Fibroblast of the aortic adventitia (primary cell): ENCODE results near the gene MOGAT3. TPM values are rescaled to one million over a fixed set of nuclear protein-coding genes. Genes with fewer than 3 reads are reported as not detected.

Source experiments
- DNase-seq: peaks from one replicate; pipeline ENCODE4 v3.0.0-alpha.2; 2010; ENCODE audit warnings: low read depth
- H3K4me3 ChIP-seq: 2 replicates; pipeline ENCODE4 v1.5.1; 2011; ENCODE audit warnings: low read depth, mild to moderate bottlenecking, control low read depth, low read length, moderate library complexity
- CTCF ChIP-seq: IDR thresholded peaks from 2 replicates; pipeline ENCODE4 v1.5.1; 2011; ENCODE audit warnings: mild to moderate bottlenecking, low read length, control low read depth, inconsistent platforms; ENCODE audit not compliant: insufficient read depth
- total RNA-seq: library from RNA; depleted of rRNA; stranded (reverse); fragments of >200 nt; gene quantifications from 2 replicates; pipeline ENCODE4 v1.2.3, GENCODE V29; 2012; ENCODE audit warnings: low replicate concordance

MOGAT3 gene
- total RNA-seq, 1 donor: not detected

GRCh38 chr7:101238226-101239182 is 37.7 kb upstream of the MOGAT3 start:
- no peak for TF ChIP-seq CTCF
- H3K4me3 ChIP-seq: no peak overlapping the region
- DNase-seq: no peak

- H3K4me3 ChIP-seq: no peak within 1 kb of the TSS
- no peak for TF ChIP-seq CTCF
- peak; percentile 72 for DNase-seq
Observed at GRCh38 chr7:101237206-101238067, 36.6 kb upstream of the MOGAT3 start, which contains the start of gene CLDN15. Gene CLDN15 (minus strand): TSS chr7:101237802. CDS start chr7:101237581, 221 bp downstream.

- no peak for DNase-seq
- TF ChIP-seq CTCF: no peak
- no peak overlapping the region for H3K4me3 ChIP-seq
Observed at GRCh38 chr7:101236292-101236835, 35.5 kb upstream of the MOGAT3 start.

GRCh38 chr7:101235522-101235921 is 34.7 kb upstream of the MOGAT3 start:
- no peak overlapping the region for H3K4me3 ChIP-seq
- TF ChIP-seq CTCF: no peak
- DNase-seq: no peak

- H3K4me3 ChIP-seq: no peak overlapping the region
- peak; percentile 18 for TF ChIP-seq CTCF
- peak; percentile 6 for DNase-seq
Observed at GRCh38 chr7:101235050-101235449, 34.2 kb upstream of the MOGAT3 start.

- no peak for DNase-seq
- no peak overlapping the region for H3K4me3 ChIP-seq
Observed at GRCh38 chr7:101234636-101235035, 33.8 kb upstream of the MOGAT3 start.

More at GRCh38 chr7:101234636-101235035, 33.8 kb upstream of the MOGAT3 start:
- TF ChIP-seq CTCF: no peak
